Thyroid gland (tissue), 4 donors: Measurements from ENCODE around the gene LRRC7.

Source experiments
- CTCF ChIP-seq, 6 experiments: fragments of 200-600 bp in 3 of 6; fragments of 450-650 bp in 3 of 6; sonication (generic) in 3 of 6; IDR thresholded peaks; one replicate each; pipeline ENCODE4 v1.5.1; 2016 to 2019; ENCODE audit warnings: antibody characterized with exemption in 6 of 6, mild to moderate bottlenecking in 2 of 6, inconsistent platforms in 1 of 6, moderate library complexity in 1 of 6
- POLR2A ChIP-seq, 2 donors: fragments of 450-650 bp; IDR thresholded peaks; one replicate each; pipeline ENCODE4 v1.6.1; 2017; ENCODE audit warnings: antibody characterized with exemption in 2 of 2, mild to moderate bottlenecking in 2 of 2, moderate library complexity in 1 of 2

DNA sequence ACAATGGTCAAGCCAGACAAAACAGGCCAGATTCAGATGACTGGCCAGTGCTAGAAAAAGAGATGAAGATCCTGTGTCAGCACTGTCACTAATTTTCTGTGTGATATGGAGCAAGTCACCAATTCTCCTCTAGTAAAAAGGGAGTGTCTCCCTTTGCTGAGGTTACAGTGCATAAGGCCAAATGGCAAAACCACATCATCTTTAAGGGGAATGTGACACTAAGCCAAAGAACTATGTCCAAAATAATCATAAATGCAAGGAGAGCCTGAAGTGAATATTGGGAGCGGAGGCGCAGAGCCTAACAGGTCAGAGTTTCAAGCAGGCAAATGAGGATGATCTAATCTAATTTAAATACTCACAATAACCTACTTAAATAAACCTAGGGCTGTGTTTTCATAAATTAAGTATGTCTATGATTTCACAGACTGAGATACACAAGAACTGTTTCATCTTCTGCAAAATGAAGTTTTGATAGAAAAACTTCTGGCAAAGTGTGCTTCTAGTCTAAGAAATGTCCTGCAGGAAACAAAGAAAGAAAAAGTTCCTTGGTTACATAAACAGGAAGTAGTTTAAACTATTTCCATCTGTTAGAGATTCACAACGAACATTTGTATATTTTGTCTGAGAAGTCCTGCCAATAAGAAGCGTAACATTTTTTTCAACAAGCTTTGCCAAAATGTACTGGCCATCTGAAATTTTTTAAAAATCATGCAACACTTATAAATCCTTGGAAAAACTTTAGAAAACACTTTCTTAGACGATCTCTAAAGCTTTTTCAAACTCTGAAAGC, 347.4 kb downstream of the LRRC7 start:
- TF ChIP-seq CTCF (IDR thresholded peaks at IDR 0.05) = no peak
- no peak for TF ChIP-seq POLR2A (IDR thresholded peaks at IDR 0.05)
